GM12873 (cell line): ENCODE results near the gene CALHM3.

Experiments used
- CTCF ChIP-seq: IDR thresholded peaks from 2 replicates; pipeline ENCODE4 v1.5.1; 2012; ENCODE audit warnings: low read depth, mild to moderate bottlenecking, moderate library complexity, low read length, control low read depth; ENCODE audit not compliant: insufficient read depth; ENCODE audit errors: missing control alignments

CALHM3 gene, protein sequence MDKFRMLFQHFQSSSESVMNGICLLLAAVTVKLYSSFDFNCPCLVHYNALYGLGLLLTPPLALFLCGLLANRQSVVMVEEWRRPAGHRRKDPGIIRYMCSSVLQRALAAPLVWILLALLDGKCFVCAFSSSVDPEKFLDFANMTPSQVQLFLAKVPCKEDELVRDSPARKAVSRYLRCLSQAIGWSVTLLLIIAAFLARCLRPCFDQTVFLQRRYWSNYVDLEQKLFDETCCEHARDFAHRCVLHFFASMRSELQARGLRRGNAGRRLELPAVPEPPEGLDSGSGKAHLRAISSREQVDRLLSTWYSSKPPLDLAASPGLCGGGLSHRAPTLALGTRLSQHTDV

DNA sequence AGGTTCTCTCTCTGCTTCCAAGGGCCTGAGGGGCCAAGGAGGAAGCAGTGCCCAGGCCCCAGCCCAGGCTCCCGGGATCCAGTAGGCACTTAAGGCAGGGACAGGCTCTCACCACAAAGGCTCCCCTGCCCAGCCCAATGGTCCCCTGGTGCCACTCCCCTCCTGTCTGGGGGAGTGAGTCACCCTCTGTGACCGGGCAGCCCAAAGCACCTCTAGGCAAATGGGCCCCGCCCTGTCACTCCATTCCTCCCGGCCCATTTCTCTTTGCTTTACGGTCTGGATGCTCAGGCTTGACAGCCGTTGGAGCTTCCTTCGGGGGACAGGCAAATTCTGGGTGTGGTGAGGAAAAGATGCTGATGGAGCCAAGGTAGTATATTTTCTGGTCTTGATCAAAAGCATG, at the start of gene CALHM3:
Gene CALHM3, minus strand, starts transcription at position 106 of the 400 bp plus-strand sequence. CDS start 208 bp downstream, outside the sequence.
- no peak for TF ChIP-seq CTCF

- TF ChIP-seq CTCF: no peak
Measured at GRCh38 chr10:103528549-103528948, 49.5 kb upstream of the CALHM3 start.

DNA sequence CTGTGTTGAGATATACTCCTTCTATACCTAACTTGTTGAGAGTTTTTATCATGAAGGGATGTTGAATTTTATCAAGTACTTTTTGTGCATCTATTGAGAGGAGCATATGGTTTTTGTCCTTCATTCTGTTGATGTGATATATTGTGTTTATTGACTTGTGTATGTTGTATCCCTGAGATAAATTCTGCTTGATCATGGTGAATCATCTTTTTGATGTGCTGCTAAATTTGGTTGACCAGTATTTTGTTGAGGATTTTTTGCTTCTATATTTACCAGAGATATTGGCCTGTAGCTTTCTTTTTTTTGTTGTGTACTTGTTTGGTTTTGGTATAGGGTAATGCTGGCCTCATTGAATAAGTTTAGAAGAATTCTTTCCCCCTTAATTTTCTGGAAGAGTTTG, 46.9 kb upstream of the CALHM3 start:
- TF ChIP-seq CTCF: no peak

DNA sequence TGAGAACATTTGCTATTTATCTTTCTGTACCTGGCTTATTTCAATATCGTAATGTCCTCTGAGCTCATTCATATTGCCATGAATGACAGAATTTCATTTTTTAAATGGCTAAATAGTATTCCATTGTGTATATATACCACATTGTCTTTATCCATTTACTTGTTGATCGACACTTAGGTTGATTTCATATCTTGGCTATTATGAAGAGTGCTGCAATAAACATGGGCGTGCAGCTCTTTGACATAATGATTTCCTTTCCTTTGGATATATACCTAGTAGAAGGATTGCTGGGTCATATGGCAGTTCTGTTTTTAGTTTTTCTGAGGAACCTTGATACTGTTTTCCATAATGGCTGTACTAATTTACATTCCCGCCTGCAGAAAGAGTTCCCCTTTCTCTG, 44.6 kb upstream of the CALHM3 start:
- no peak for TF ChIP-seq CTCF

DNA sequence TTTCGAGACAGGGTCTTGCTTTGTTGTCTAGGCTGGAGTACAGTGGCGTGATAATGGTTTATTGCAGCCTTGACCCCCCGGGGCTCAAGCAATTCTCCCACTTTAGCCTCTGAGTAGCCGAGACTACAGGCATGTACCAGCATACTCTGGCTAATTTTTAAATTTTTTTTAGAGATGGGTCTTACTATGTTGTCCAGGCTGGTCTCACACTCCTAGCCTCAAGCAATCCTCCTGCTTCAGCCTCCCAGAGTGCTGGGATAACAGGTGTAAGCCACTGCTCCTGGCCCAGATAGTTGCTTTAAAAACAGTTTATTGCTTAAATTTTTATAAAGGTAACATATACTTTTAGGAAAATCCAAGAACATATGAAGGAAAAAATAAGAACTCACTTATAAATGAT, 40.8 kb upstream of the CALHM3 start:
- TF ChIP-seq CTCF: no peak

GRCh38 chr10:103517234-103518085, 38.4 kb upstream of the CALHM3 start:
- TF ChIP-seq CTCF: no peak

GRCh38 chr10:103514244-103514643, 35.2 kb upstream of the CALHM3 start:
- TF ChIP-seq CTCF: no peak
